NCI-H1417 (cell line): ENCODE results near the gene BCAS1.
"Not testable (repeated sequence)": the region's sequence is repeated elsewhere in the genome, so short reads cannot be mapped to it uniquely, and the experiment has no call there.

ENCODE experiments used
- DNase-seq, 3 experiments: peaks; one replicate each; lab custom pipeline; 2025; lab: John Stamatoyannopoulos, UW

Gene BCAS1

GRCh38 chr20:53941680-53942471 is 128.5 kb downstream of the BCAS1 start:
- no peak for DNase-seq

DNA sequence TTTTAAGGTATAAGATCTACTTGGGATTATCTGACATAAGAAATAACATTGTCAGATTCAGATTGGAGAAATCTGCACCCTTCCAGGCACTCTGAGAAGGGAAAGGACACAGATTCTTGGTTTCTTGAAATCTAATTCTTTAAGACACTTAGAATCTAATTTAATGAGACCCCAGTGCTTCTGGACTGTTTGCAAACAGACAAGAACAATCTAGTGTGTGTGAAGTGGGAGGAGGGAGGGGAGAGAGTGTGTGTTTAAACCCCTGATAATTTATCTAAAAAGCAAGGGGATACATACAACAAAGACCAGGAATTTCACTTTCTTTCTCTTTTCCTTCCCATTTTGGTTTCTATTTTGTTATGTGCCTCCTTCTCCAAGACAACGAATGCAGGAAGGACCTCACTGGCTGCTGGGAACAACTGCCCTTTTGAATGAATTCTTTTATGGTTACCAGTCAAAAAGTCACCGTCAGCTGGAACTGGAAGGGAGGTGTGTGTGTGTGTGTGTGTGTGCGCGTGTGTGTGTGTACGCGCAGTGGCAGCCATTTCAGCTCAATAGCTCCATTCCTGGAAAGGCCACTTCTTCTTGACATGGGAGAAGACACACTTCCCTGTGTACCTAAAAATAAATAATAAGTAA is 129.4 kb downstream of the BCAS1 start:
- no peak for DNase-seq

DNA sequence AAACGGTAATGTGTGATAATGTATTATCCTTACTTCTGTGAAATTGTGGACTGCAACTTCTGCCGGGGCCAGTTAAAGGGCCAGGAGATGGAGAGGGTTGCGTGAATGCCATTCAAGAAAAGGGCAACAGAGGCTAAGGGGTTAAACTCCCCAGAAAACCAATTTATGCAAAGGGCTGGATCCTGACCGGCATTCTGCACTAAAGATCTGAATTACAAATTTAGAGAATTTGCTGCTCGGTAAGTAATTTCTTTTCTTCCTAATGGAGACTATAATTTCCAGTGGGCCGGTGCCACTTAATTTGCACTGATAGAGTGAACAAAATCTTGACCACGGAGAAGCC is 130.1 kb downstream of the BCAS1 start:
- DNase-seq = no peak

- peak in 2 of 3 experiments; percentile 20 to 88 for DNase-seq
Observed at GRCh38 chr20:53939572-53940359, 130.6 kb downstream of the BCAS1 start.

GRCh38 chr20:53939190-53939571 is 131.2 kb downstream of the BCAS1 start:
- no peak for DNase-seq

DNA sequence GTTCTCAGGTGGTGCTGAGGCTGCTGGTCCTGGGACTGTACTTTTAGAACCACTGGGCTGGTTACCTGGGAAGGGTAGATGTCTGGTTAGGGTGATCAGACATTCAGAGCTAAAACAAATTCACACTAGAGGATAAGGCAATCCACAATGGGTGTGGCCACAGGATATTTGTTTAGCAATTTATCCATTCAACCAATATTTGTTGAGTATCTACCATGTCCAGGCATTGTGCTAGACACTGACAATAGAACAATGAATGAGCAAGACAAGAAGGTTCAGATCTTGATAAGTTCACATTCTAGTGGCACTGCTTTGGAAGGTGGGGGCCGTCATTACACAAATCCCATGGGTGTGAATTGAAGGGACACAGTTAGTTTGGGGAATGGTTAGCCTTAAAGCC is 131.7 kb downstream of the BCAS1 start:
- DNase-seq = no peak

DNA sequence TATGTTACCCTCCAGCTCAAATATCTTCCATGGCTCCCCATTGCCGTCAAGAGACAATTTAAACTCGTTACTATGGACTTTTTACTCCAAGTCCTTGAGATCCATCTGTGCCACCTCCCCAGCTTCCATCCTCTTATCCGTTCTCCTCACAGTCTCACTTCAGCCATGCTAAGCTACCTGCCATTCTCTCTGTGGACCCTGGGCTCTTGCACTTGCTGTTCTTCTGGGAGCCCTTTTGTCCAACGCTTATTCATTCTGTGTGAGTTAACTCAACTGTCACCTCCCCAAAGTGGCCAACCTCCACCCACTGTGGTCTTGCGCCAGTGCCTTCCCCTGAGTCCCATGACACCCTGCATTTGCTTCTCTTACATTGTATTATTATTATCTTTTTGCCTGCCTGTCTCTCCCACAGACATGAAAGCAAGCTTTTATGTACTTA is 132.4 kb downstream of the BCAS1 start:
- DNase-seq = no peak

- no peak for DNase-seq
Observed at GRCh38 chr20:53937339-53937741, 133.1 kb downstream of the BCAS1 start.

DNA sequence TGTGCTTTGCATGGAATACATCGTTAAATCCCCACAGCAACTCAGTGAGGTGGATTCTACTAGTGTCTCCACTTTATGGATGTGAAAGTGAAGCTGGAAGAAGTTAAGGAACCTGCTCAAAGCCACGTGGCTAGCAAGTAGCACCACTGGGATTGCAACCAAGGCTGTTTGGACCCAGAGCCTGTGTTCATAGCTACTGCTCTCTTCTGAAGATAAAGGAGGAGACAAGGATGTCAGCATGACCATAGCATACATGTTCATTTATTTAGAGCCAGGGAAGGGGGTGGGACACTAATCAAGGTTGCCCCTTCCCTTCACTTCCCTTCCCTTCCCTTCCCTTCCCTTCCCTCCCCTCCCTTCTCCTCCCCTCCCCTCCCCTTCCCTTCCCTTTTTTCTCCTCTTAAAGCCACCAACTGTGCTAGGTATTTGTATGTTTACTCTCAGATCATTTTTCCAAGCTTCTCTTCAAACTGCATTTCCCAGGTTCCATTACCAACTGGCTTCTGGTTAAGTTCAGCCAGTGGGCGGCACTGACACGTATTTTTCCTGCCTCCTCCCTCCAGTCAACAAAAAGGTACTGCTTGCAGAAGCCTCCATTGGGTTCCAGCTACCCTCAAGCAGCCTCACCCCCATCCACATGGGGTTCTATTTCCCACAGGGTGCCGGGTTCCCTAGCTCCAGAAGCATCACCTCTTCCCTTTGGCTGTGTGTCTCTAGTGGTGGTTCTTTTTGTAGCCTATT is 134.9 kb downstream of the BCAS1 start:
- DNase-seq = no peak

- no peak for DNase-seq
Observed at GRCh38 chr20:53934421-53935343, 135.7 kb downstream of the BCAS1 start.

- DNase-seq = no peak
Observed at GRCh38 chr20:53933232-53933846, 137.1 kb downstream of the BCAS1 start.

GRCh38 chr20:53932655-53933192 is 137.7 kb downstream of the BCAS1 start:
- DNase-seq = not testable (repeated sequence)

- DNase-seq = no peak
Observed at GRCh38 chr20:53931597-53931996, 138.8 kb downstream of the BCAS1 start.

- DNase-seq = no peak
Observed at GRCh38 chr20:53930651-53931504, 139.5 kb downstream of the BCAS1 start.

GRCh38 chr20:53929974-53930650 is 140.3 kb downstream of the BCAS1 start:
- DNase-seq = no peak

GRCh38 chr20:53929399-53929798 is 141.0 kb downstream of the BCAS1 start:
- no peak for DNase-seq

GRCh38 chr20:53927990-53928389 is 142.4 kb downstream of the BCAS1 start:
- DNase-seq = no peak

GRCh38 chr20:53926428-53927028 is 143.9 kb downstream of the BCAS1 start:
- DNase-seq = no peak
